ENCODE results near the gene FAM107B. TPM values are rescaled to one million over a fixed set of nuclear protein-coding genes. Genes with fewer than 3 reads are reported as not detected.

FAM107B gene
- total and polyA plus RNA-seq, 10 of the 15 experiments (the other 5 are each of a cell fraction or from before 2014, with no cell fraction given), result 22.9 to 162 (median 86.6) TPM

DNA sequence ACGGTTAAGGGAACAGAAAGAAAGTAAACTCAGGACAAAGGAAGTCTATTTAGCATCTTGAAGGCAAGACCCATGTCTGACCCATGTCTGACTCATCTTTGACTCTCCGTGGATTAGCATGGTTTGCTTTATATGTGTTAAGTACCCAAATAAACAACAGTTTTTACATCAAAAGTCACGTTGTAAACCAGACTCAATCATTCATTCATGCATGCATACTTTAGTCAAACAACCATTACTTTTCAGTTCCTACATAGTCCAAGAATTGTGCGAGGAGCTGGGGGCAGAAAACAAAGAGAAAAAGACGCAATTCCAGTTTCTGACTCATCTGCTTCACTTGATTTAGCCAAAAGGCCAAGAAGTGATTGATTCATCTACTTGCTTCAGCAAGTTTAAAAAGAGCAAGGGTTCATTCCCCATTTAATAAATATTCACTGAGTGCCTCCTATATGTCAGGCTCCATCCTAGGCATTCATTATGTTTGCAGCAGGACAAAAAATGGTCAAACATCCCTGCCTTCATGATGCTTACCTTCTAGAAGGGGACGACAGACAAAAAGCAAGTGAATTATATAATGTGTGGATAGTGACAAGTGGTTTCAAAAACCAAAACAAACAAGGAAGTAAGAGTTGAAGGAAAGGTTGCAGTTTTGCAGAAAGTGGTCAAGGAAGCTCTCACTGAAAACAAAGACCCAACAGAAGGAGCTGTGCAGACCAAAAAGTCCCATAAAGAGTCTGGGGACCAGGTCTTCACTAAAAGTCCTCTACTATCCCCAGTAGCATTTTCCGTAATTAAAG is 116.2 kb downstream of the FAM107B start (continued):
- peak; percentile 11; the same call in 1 of the 2 replicates for TF ChIP-seq SPI1 (IDR thresholded peaks at IDR 0.05; ENCODE audit: borderline replicate concordance, insufficient read depth, low read depth, low read length)
- 0 out of 4 replicates have a peak, but pooled peaks of 1 of the 2 experiments have one; percentile 42 for TF ChIP-seq ETV6 (conservative IDR thresholded peaks at IDR 0.05 in 1 of 2, IDR thresholded peaks at IDR 0.05 in 1 of 2; ENCODE audit: borderline replicate concordance in 1 of 2, low read depth in 1 of 2)
- no peak for TF ChIP-seq MTA3 (IDR thresholded peaks at IDR 0.05; ENCODE audit: borderline replicate concordance, low read length)
- TF ChIP-seq RUNX3 (IDR thresholded peaks at IDR 0.05; ENCODE audit: low read length), result peak; percentile 55
- no peak for TF ChIP-seq ESRRA (IDR thresholded peaks at IDR 0.05; ENCODE audit: low read length)
- TF ChIP-seq SMAD5 (IDR thresholded peaks at IDR 0.05; ENCODE audit: low read depth), result no peak
- 0 out of 2 replicates have a peak, but pooled peaks have one; percentile 7 for TF ChIP-seq BCL11A (IDR thresholded peaks at IDR 0.05; ENCODE audit: low read depth, low read length)
- 0 out of 2 replicates have a peak, but pooled peaks have one; percentile 34 for TF ChIP-seq CREM (IDR thresholded peaks at IDR 0.05; ENCODE audit: low read depth)
- TF ChIP-seq, protein P1, sequence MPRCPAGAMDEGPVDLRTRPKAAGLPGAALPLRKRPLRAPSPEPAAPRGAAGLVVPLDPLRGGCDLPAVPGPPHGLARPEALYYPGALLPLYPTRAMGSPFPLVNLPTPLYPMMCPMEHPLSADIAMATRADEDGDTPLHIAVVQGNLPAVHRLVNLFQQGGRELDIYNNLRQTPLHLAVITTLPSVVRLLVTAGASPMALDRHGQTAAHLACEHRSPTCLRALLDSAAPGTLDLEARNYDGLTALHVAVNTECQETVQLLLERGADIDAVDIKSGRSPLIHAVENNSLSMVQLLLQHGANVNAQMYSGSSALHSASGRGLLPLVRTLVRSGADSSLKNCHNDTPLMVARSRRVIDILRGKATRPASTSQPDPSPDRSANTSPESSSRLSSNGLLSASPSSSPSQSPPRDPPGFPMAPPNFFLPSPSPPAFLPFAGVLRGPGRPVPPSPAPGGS (IDR thresholded peaks at IDR 0.05; ENCODE audit: borderline replicate concordance, insufficient read depth, low read depth, low read length, poor library complexity, severe bottlenecking), result peak; percentile 76
- no peak for TF ChIP-seq RB1 (IDR thresholded peaks at IDR 0.05; ENCODE audit: borderline replicate concordance)
- TF ChIP-seq, protein P2, sequence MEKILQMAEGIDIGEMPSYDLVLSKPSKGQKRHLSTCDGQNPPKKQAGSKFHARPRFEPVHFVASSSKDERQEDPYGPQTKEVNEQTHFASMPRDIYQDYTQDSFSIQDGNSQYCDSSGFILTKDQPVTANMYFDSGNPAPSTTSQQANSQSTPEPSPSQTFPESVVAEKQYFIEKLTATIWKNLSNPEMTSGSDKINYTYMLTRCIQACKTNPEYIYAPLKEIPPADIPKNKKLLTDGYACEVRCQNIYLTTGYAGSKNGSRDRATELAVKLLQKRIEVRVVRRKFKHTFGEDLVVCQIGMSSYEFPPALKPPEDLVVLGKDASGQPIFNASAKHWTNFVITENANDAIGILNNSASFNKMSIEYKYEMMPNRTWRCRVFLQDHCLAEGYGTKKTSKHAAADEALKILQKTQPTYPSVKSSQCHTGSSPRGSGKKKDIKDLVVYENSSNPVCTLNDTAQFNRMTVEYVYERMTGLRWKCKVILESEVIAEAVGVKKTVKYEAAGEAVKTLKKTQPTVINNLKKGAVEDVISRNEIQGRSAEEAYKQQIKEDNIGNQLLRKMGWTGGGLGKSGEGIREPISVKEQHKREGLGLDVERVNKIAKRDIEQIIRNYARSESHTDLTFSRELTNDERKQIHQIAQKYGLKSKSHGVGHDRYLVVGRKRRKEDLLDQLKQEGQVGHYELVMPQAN (conservative IDR thresholded peaks at IDR 0.05), result no peak
- TF ChIP-seq, protein P3, sequence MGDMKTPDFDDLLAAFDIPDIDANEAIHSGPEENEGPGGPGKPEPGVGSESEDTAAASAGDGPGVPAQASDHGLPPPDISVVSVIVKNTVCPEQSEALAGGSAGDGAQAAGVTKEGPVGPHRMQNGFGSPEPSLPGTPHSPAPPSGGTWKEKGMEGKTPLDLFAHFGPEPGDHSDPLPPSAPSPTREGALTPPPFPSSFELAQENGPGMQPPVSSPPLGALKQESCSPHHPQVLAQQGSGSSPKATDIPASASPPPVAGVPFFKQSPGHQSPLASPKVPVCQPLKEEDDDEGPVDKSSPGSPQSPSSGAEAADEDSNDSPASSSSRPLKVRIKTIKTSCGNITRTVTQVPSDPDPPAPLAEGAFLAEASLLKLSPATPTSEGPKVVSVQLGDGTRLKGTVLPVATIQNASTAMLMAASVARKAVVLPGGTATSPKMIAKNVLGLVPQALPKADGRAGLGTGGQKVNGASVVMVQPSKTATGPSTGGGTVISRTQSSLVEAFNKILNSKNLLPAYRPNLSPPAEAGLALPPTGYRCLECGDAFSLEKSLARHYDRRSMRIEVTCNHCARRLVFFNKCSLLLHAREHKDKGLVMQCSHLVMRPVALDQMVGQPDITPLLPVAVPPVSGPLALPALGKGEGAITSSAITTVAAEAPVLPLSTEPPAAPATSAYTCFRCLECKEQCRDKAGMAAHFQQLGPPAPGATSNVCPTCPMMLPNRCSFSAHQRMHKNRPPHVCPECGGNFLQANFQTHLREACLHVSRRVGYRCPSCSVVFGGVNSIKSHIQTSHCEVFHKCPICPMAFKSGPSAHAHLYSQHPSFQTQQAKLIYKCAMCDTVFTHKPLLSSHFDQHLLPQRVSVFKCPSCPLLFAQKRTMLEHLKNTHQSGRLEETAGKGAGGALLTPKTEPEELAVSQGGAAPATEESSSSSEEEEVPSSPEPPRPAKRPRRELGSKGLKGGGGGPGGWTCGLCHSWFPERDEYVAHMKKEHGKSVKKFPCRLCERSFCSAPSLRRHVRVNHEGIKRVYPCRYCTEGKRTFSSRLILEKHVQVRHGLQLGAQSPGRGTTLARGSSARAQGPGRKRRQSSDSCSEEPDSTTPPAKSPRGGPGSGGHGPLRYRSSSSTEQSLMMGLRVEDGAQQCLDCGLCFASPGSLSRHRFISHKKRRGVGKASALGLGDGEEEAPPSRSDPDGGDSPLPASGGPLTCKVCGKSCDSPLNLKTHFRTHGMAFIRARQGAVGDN (IDR thresholded peaks at IDR 0.05), result no peak
- TF ChIP-seq ZBED1 (IDR thresholded peaks at IDR 0.05; ENCODE audit: borderline replicate concordance), result 0 out of 2 replicates have a peak, but pooled peaks have one; percentile 65
- 0 out of 2 replicates have a peak, but pooled peaks have one; percentile 55 for TF ChIP-seq CHD1 (IDR thresholded peaks at IDR 0.05; ENCODE audit: low read depth, low read length)
- no peak for TF ChIP-seq NR2C1 (IDR thresholded peaks at IDR 0.05)
- TF ChIP-seq MTA2 (IDR thresholded peaks at IDR 0.05; ENCODE audit: low read depth), result peak; percentile 37; the same call in 1 of the 2 replicates
- TF ChIP-seq WRNIP1 (IDR thresholded peaks at IDR 0.05; ENCODE audit: borderline replicate concordance, low read depth, low read length), result no peak
- peak; percentile 54; the same call in 1 of the 2 replicates for TF ChIP-seq STAT3 (IDR thresholded peaks at IDR 0.05; ENCODE audit: low read depth, low read length)
- TF ChIP-seq, protein P4, sequence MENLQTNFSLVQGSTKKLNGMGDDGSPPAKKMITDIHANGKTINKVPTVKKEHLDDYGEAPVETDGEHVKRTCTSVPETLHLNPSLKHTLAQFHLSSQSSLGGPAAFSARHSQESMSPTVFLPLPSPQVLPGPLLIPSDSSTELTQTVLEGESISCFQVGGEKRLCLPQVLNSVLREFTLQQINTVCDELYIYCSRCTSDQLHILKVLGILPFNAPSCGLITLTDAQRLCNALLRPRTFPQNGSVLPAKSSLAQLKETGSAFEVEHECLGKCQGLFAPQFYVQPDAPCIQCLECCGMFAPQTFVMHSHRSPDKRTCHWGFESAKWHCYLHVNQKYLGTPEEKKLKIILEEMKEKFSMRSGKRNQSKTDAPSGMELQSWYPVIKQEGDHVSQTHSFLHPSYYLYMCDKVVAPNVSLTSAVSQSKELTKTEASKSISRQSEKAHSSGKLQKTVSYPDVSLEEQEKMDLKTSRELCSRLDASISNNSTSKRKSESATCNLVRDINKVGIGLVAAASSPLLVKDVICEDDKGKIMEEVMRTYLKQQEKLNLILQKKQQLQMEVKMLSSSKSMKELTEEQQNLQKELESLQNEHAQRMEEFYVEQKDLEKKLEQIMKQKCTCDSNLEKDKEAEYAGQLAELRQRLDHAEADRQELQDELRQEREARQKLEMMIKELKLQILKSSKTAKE (IDR thresholded peaks at IDR 0.05; ENCODE audit: low read depth, poor library complexity, severe bottlenecking), result peak; percentile 83

All from GM12878 (cell line).